ENCODE data around the gene ARHGAP42.

DNA sequence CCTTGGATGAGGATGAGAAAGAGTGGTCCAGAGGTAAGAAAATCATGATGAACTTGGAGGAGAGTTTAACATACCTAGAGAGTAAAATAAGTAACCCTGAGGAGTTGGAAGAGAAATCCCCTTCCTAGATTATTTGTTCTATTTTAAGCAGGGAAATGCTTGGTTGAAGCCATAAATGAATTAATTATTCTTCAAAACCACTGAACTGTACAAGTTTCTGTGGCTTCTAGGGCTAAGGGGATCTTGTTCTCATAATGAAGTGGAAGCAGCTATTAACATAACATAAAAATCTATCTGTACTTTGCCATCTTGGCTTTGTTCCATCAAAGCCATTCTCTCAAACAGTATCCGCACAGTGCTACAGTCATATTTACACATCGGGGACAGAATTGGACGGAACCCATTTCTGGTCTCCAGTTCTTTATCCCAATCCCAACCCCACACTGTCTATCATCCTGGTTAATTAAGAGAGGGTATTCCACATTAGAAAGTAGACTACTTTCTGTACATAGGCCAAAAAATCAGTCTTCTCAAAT is 14.5 kb upstream of the ARHGAP42 start:
- TF ChIP-seq POLR2A (IDR thresholded peaks at IDR 0.05) = no peak
- TF ChIP-seq CTCF (IDR thresholded peaks at IDR 0.05) = no peak

Measured in adrenal gland (tissue), 5 donors.